Measurements from ENCODE around the gene RAB10.
"Not testable (repeated sequence)": the region's sequence is repeated elsewhere in the genome, so short reads cannot be mapped to it uniquely, and the experiment has no call there.

The RAB10 gene

GRCh38 chr2:26061539-26061938 lies 27.7 kb downstream of the RAB10 start:
- DNase-seq: no peak

GRCh38 chr2:26064846-26065245 lies 31.0 kb downstream of the RAB10 start:
- DNase-seq: no peak

- no peak for DNase-seq
These were observed 33.5 kb downstream of the RAB10 start for GRCh38 chr2:26067186-26067974.

DNA sequence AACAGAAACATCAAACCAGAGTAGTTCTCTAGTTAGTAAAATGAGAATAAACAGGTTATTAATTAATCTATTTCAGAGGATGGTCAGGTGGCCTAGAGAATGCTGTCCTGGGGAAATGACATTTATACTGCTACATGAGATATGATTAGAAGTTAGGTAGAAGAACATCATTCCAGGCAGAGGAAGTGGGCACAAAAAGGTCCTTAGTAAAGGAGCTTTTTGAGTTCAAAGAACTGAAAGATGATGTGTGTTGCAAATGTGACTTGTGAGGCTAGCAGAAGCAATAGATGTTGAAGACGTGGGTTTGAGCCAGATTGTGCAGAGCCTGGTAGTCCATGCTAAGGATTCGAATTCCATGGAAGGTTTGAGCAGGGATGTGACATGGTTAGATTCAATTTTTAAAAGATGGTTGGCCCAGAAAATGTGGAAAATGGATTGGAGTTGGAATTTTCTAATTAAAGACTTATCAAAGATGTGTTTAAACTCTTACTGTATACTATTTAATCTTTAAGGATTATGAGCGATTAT lies 34.2 kb downstream of the RAB10 start:
- peak; percentile 52 for DNase-seq

DNA sequence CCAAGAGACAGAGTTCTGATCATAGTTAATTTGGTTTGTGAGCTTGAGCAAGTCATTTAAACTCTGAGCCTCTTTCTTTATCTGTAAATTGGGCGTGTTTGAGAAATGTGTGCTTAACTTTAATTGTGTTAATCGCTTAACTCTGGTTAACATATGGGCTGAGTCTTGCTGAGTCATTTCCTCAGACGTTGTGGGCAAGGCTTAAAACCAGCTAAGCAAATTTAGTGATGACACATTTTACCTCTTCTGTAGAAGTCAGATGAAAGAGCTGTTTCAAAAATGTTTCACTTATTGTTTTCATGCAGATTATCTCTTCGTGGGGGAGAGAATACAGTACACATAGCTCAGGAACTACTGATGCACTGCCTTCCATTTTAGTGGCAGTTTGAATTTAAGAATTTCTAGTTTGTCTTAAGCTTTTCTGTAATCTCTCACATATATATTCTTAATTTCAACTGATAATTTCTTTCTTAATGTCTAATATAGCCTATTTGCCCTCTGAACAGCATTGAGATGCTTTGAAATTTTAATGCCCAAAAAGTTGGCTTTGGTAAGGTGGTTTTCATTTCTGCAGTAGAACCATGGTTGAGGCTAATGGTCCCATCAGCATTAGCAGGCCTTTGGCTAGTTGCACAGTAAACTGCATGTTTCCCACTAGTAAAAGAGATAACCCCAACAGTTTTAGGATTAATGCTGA lies 34.9 kb downstream of the RAB10 start:
- DNase-seq: peak; percentile 91

DNA sequence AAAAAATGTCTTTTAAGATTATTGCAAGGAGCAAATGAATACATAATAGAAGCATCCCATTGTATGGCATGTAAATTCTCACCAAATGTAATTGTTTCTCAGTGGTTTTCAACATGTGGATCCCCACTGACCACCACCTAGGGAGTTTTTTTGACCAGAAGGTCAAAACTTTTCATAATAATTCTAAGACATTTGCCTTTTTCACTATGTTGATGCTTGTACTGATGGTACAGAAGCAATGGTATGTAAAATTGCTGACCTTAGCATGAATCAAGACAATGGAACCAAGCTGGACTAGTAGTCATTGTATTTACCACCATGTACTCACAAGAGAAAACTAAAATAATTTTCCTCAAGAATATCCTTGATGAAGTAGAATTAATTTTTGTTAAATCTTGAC lies 36.8 kb downstream of the RAB10 start:
- DNase-seq: no peak

GRCh38 chr2:26072925-26073768 lies 39.3 kb downstream of the RAB10 start:
- no peak for DNase-seq

DNA sequence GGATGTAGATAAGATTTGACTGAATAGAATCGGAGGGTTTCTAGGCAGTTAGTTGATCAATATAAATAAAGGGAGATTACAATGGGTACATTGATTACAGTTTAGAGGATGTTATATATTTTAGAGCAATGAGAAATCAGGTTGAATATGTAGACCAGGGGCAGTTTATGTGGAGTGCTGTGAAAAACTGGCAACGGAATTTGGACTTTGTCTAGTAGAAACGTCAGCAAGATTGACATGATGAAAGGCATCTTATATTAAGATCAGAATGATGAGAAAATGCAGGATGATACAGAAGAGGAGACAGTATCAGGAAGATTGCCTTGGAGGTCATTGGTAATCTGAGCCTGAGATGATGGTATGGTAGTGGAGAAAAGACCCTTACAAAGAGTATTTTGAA lies 39.9 kb downstream of the RAB10 start:
- no peak for DNase-seq

GRCh38 chr2:26074676-26075075 lies 40.8 kb downstream of the RAB10 start:
- no peak for DNase-seq

DNA sequence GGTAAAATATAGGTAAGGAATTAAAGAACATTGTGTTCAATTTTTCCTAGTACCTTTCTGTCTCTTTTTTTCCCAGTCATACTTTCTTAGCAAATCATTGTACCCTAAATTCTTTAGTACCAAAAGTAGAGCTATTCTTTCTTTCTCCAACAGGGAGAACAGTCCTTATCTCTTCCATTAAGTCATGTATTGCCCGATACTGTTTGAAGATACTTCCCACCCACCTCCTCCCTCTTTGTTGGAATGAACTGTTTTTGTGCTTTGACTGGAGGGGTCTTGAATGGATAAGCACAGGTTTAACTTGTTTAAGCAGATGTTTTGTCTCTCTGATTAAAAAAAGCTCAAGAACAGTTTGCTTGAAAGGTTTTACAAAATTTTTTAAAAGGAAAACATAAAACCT lies 41.3 kb downstream of the RAB10 start:
- DNase-seq: no peak

- no peak for DNase-seq
These were observed 42.2 kb downstream of the RAB10 start for GRCh38 chr2:26076001-26076587.

DNA sequence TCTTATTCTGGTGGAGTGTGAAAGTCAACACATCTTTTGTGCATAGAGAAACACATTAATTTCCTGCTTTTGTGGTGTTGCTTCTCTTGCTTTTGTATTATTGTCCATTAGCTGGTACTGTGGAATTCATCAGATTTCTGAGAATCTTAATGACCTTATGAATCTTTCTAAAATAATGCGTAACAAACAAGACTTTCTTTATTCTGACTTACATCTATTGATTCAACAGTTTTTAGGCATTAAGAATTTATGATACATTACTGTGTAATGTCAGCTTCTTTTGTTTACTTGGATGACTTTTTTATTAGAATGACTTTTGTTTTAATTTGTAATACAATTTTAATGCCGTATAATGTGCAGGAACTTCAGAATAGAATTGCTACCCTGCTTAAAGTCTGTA lies 43.4 kb downstream of the RAB10 start:
- no peak for DNase-seq

GRCh38 chr2:26078939-26079338 lies 45.1 kb downstream of the RAB10 start:
- DNase-seq: no peak

DNA sequence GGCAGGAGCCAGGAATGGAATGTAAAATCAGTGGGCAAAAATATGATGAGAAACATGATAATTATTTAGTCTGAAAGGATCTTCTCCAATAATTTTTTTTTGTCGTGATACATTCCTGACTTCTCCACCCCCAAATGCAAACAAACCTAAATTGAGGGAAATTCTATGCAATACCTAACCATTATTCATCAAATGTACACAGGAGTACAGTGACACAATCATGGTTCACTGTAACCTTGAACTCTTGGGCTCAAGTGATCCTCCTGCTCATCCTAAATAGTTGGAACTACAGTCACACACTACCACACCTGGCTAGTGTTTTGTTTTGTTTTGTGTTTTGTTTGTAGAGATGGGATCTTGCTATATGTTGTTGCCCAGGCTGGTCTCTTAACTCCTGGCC lies 46.5 kb downstream of the RAB10 start:
- no peak for DNase-seq

DNA sequence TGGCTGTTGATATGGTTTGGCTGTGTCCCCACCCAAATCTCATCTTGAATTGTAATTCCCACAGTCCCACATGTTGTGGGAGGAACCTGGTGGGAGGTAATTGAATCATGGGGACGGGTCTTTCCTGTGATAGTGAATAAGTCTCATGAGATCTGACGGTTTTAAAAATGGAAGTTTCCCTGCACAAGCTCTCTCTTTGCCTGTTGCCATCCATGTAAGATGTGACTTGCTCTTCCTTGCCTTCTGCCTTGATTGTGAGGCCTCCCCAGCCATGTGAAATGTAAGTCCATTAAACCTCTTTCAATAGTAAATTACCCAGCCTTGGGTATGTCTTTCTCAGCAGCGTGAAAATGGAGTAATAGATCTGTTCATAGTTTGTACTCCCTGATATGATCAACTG lies 47.0 kb downstream of the RAB10 start:
- DNase-seq: not testable (repeated sequence)

DNA sequence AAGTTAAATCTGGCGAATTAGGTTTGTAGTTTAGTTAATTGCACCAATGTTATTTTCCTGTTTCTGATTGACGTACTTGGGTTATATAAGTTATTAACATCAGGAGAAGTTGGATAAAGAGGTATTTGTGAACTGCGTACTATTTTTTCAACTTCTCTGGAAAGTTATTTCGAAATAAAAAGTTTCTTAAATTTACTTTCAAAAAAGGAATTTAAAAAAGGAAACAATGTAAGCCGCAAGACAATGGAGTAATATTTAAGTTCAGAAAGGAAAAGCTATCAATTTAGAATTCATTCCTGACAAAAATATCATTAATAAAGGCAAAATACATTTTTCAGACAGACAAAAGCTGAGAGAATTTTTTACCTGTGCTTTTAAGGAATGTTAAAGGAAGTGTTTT lies 47.7 kb downstream of the RAB10 start:
- no peak for DNase-seq

- DNase-seq: peak; percentile 68
These were observed 52.3 kb downstream of the RAB10 start for GRCh38 chr2:26086155-26086637.

DNA sequence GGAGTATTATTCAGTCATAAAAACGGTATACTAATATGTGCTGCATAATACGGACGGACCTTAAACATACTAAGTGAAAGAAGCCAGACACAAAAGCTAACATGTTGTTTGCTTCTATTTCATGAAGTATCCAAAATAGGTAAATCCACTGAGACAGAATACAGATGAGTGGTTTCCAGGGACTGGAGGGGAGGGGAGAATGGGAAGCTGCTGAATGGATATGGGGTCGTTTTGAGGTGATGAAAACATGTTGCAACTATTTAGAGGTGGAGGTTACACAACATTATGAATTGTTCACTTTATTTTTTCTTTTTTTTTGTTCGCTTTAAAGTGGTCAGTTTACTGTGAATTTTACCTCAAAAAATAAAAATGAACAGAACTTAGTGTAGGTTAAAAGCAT lies 52.9 kb downstream of the RAB10 start:
- DNase-seq: no peak

- peak; percentile 51 for DNase-seq
These were observed 54.3 kb downstream of the RAB10 start for GRCh38 chr2:26088038-26088643.

GRCh38 chr2:26088931-26089330 lies 55.0 kb downstream of the RAB10 start:
- DNase-seq: not testable (repeated sequence)

DNA sequence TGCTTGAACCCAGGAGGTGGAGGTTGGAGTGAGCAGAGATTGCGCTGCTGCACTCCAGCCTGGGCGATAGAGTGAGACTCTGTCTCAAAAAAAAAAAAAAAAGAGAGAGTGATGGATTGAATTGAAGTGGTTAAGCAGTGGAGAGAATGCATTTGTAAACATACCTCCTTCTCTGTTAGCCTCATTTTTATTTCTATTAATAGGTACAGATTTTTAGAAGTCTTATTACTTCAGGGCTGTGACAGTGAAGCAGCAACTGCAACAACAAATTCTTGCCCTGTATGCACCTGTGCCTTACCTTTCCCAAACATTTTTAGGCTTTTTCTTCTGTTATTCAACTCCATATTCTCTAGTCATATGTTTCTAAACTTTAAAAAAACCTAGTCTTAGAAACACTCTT lies 55.5 kb downstream of the RAB10 start:
- DNase-seq: no peak

GRCh38 chr2:26095758-26096157 lies 61.9 kb downstream of the RAB10 start:
- no peak for DNase-seq
